Neural cell (in vitro differentiated cells): ENCODE data around the gene DOCK7. TPM values are rescaled to one million over a fixed set of nuclear protein-coding genes. Genes with fewer than 3 reads are reported as not detected.
"Not testable (repeated sequence)": the region's sequence is repeated elsewhere in the genome, so short reads cannot be mapped to it uniquely, and the experiment has no call there.

Experiments
- H2AFZ ChIP-seq: fragments of 200-600, 300-800 bp; sonication (generic), shearing (Covaris generic); 2 replicates; pipeline ENCODE4 v1.6.0; 2014; ENCODE audit warnings: low read depth, mild to moderate bottlenecking, antibody characterized with exemption, low read length, moderate library complexity
- H3F3A ChIP-seq: fragments of 200-600 bp; shearing (Covaris generic); 2 replicates; pipeline ENCODE4 v1.6.1; 2016; ENCODE audit warnings: mild to moderate bottlenecking, moderate library complexity, mixed read lengths, antibody characterized with exemption, low read length; ENCODE audit not compliant: insufficient read depth, poor library complexity, severe bottlenecking
- H3K27ac ChIP-seq: fragments of 200-600, 300-800 bp; sonication (generic), shearing (Covaris generic); 2 replicates; pipeline ENCODE4 v1.5.1; 2014; ENCODE audit warnings: mild to moderate bottlenecking, low read length, moderate library complexity
- H3K27me3 ChIP-seq: fragments of 300-800, 200-600 bp; sonication (generic), shearing (Covaris generic); 2 replicates; pipeline ENCODE4 v1.6.0; 2014; ENCODE audit warnings: mild to moderate bottlenecking, low read depth, low read length, moderate library complexity; ENCODE audit not compliant: insufficient read depth
- H3K36me3 ChIP-seq: fragments of 300-800, 200-600 bp; sonication (generic), shearing (Covaris generic); 2 replicates; pipeline ENCODE4 v1.5.1; 2014; ENCODE audit warnings: mild to moderate bottlenecking, antibody characterized with exemption, low read length, moderate library complexity; ENCODE audit not compliant: insufficient read depth
- H3K4me2 ChIP-seq: fragments of 300-800, 200-600 bp; sonication (generic), shearing (Covaris generic); 2 replicates; pipeline ENCODE4 v1.6.0; 2014; ENCODE audit warnings: mild to moderate bottlenecking, low read length
- H3K4me3 ChIP-seq: fragments of 300-800, 200-600 bp; sonication (generic), shearing (Covaris generic); 2 replicates; pipeline ENCODE4 v1.5.1; 2014; ENCODE audit warnings: mild to moderate bottlenecking, low read length, moderate library complexity
- H3K79me2 ChIP-seq: fragments of 200-600 bp; shearing (Covaris generic); replicated peaks from 2 replicates; pipeline ENCODE4 v1.6.0; 2014; ENCODE audit warnings: mild to moderate bottlenecking, low read length, moderate library complexity; ENCODE audit not compliant: insufficient read depth
- H3K9ac ChIP-seq: fragments of 300-800, 200-600 bp; sonication (generic), shearing (Covaris generic); 2 replicates; pipeline ENCODE4 v1.6.1; 2016; ENCODE audit warnings: mild to moderate bottlenecking, low read length, mixed read lengths
- H3K9me2 ChIP-seq: fragments of 200-600 bp; shearing (Covaris generic); 2 replicates; pipeline ENCODE4 v1.6.1; 2016; ENCODE audit warnings: mild to moderate bottlenecking, low read length, mixed read lengths; ENCODE audit not compliant: insufficient read depth
- H3K9me3 ChIP-seq: fragments of 200-600, 300-800 bp; sonication (generic), shearing (Covaris generic); 2 replicates; pipeline ENCODE4 v1.6.1; 2016; ENCODE audit warnings: mild to moderate bottlenecking, mixed run types, low read length, moderate library complexity, mixed read lengths
- H4K20me1 ChIP-seq: fragments of 200-600 bp; shearing (Covaris generic); 2 replicates; pipeline ENCODE4 v1.6.1; 2016; ENCODE audit warnings: mild to moderate bottlenecking, mixed run types; ENCODE audit not compliant: insufficient read depth
- EP300 ChIP-seq: fragments of 450-650 bp; conservative IDR thresholded peaks from 2 replicates; pipeline ENCODE4 v1.6.1; 2014; ENCODE audit warnings: antibody characterized with exemption, mild to moderate bottlenecking, moderate library complexity; ENCODE audit not compliant: poor library complexity, severe bottlenecking
- EZH2 ChIP-seq: fragments of 200-600, 300-800 bp; shearing (Covaris generic), sonication (generic); IDR thresholded peaks from 2 replicates; pipeline ENCODE4 v1.6.1; 2014; ENCODE audit warnings: antibody characterized with exemption, low read length, borderline replicate concordance, mild to moderate bottlenecking; ENCODE audit not compliant: insufficient read depth, poor library complexity, severe bottlenecking
- MXI1 ChIP-seq: fragments of 450-650 bp; conservative IDR thresholded peaks from 2 replicates; pipeline ENCODE4 v1.6.1; 2014; ENCODE audit warnings: antibody characterized with exemption, mild to moderate bottlenecking; ENCODE audit not compliant: poor library complexity, severe bottlenecking
- POLR2AphosphoS5 ChIP-seq: IDR thresholded peaks from 2 replicates; pipeline ENCODE4 v1.6.1; 2012
- RAD21 ChIP-seq: fragments of 450-650 bp; conservative IDR thresholded peaks from 2 replicates; pipeline ENCODE4 v1.6.1; 2014; ENCODE audit warnings: antibody characterized with exemption, mild to moderate bottlenecking, moderate library complexity
- REST ChIP-seq: IDR thresholded peaks from 2 replicates; pipeline ENCODE4 v1.6.1; 2012; ENCODE audit warnings: borderline replicate concordance
- SMC3 ChIP-seq: fragments of 450-650 bp; conservative IDR thresholded peaks from 2 replicates; pipeline ENCODE4 v1.6.1; 2014; ENCODE audit warnings: antibody characterized with exemption, mild to moderate bottlenecking, moderate library complexity; ENCODE audit not compliant: poor library complexity
- TAF1 ChIP-seq: IDR thresholded peaks from 2 replicates; pipeline ENCODE4 v1.6.1; 2012; ENCODE audit warnings: low read depth
- polyA plus RNA-seq: library from polyadenylated mRNA; depleted of rRNA; stranded (reverse); fragments of >200 nt; gene quantifications from 2 replicates; pipeline ENCODE4 v1.2.3, GENCODE V29; 2014
- TF ChIP-seq, protein P1 (sequence below): fragments of 450-650 bp; IDR thresholded peaks from 2 replicates; pipeline ENCODE4 v1.5.1; 2014; ENCODE audit warnings: antibody characterized with exemption, mild to moderate bottlenecking, moderate library complexity; ENCODE audit not compliant: poor library complexity, severe bottlenecking

The DOCK7 gene
- polyA plus RNA-seq, 1 donor from 2014 or later, result 129 TPM

DNA sequence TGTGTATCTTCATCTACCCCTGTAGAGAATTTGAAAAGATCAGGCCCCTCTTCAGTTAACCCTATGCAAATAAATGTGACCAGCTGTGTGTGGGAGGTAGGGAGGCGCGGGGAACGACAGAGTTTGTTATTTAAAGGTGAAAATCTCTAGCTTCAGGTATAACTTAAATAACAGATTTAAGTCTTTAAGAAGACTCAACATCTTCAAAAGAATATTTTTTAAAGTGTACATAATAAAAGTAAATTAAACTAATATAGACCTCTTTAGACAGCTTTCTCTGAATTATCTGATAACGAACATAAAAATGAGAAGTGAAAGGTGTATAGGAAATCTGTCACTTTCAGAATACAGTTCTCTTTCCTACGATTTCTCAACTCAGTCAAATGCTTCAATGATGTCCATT, 74.9 kb downstream of the DOCK7 start:
- Histone ChIP-seq H3K36me3 (peaks cover 4% of the 10 kb centered on the region), H3K9me2 (no peaks in the 10 kb centered on the region), H3K79me2 (no peaks in the 10 kb centered on the region), H3K27ac (no peak overlapping the region), H3K4me3 (no peak overlapping the region), H2AFZ (no peak overlapping the region), H3F3A (no peaks in the 10 kb centered on the region), H4K20me1 (no peaks in the 10 kb centered on the region), H3K4me2 (no peak overlapping the region), H3K9me3 (no peaks in the 10 kb centered on the region), H3K27me3 (no peaks in the 10 kb centered on the region), H3K9ac (no peak overlapping the region)
- TF ChIP-seq REST (no peak), RAD21 (no peak), EP300 (no peak), SMC3 (no peak), EZH2 (no peak), POLR2AphosphoS5 (no peak), TAF1 (no peak), MXI1 (no peak)
- TF ChIP-seq, protein P1, sequence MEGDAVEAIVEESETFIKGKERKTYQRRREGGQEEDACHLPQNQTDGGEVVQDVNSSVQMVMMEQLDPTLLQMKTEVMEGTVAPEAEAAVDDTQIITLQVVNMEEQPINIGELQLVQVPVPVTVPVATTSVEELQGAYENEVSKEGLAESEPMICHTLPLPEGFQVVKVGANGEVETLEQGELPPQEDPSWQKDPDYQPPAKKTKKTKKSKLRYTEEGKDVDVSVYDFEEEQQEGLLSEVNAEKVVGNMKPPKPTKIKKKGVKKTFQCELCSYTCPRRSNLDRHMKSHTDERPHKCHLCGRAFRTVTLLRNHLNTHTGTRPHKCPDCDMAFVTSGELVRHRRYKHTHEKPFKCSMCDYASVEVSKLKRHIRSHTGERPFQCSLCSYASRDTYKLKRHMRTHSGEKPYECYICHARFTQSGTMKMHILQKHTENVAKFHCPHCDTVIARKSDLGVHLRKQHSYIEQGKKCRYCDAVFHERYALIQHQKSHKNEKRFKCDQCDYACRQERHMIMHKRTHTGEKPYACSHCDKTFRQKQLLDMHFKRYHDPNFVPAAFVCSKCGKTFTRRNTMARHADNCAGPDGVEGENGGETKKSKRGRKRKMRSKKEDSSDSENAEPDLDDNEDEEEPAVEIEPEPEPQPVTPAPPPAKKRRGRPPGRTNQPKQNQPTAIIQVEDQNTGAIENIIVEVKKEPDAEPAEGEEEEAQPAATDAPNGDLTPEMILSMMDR, result no peak

GRCh38 chr1:62612770-62613169, 75.4 kb downstream of the DOCK7 start:
- H4K20me1 ChIP-seq, result no peaks in the 10 kb centered on the region
- H3K4me3 ChIP-seq, result no peak overlapping the region
- no peak overlapping the region for H2AFZ ChIP-seq
- no peaks in the 10 kb centered on the region for H3K79me2 ChIP-seq
- TF ChIP-seq POLR2AphosphoS5, result no peak
- TF ChIP-seq, protein P1, result no peak
- no peak overlapping the region for H3K4me2 ChIP-seq
- no peaks in the 10 kb centered on the region for H3K9me2 ChIP-seq
- no peaks in the 10 kb centered on the region for H3K36me3 ChIP-seq
- H3K27me3 ChIP-seq, result no peaks in the 10 kb centered on the region
- no peaks in the 10 kb centered on the region for H3K9me3 ChIP-seq
- no peaks in the 10 kb centered on the region for H3F3A ChIP-seq
- no peak overlapping the region for H3K27ac ChIP-seq
- H3K9ac ChIP-seq, result no peak overlapping the region

- H2AFZ ChIP-seq, H3K4me3 ChIP-seq, H3K27me3 ChIP-seq, H3K79me2 ChIP-seq, H3K9ac ChIP-seq, H4K20me1 ChIP-seq, H3F3A ChIP-seq, H3K4me2 ChIP-seq, H3K9me2 ChIP-seq, H3K27ac ChIP-seq, H3K9me3 ChIP-seq, H3K36me3 ChIP-seq: not testable (repeated sequence)
These were observed 77.6 kb downstream of the DOCK7 start for GRCh38 chr1:62610588-62610987.
